GM19438 (cell line): ENCODE results near the gene MYT1.
"Not testable (repeated sequence)": the region's sequence is repeated elsewhere in the genome, so short reads cannot be mapped to it uniquely, and the experiment has no call there.

ENCODE experiments used
- ATAC-seq: cut with Tn5 transposase; IDR thresholded peaks from one replicate; pipeline ENCODE4 v1.9.1; 2021; ENCODE audit warnings: low read depth; ENCODE audit not compliant: unreplicated experiment

MYT1 gene

DNA sequence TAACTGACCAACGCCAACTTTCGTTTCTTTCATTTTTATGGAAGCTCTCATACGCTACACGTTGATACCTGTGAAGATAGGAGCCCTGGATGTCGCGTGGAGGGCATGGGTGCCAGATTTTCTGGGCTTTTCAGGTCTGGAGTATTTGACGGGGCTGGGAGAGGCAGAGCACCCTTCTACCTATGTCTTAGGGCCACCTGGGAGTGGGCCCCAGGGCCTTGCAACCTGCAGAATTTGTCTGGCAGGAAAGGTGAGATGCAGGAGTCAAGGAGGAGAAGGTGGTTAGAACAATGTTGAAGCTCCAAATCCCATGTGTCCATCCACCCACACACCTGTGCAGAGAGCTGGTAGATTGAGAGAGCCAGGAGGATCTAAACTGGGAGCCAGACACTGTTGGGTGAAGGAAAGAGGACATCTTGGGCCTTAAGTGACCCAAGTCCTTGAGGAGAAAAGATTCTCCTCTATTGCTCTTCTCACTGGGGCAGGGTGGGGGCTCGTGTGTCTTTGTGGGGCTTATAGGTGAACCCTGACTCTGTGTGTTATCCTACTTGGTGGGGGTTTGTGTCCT is 63.9 kb downstream of the MYT1 start:
- no peak for ATAC-seq

DNA sequence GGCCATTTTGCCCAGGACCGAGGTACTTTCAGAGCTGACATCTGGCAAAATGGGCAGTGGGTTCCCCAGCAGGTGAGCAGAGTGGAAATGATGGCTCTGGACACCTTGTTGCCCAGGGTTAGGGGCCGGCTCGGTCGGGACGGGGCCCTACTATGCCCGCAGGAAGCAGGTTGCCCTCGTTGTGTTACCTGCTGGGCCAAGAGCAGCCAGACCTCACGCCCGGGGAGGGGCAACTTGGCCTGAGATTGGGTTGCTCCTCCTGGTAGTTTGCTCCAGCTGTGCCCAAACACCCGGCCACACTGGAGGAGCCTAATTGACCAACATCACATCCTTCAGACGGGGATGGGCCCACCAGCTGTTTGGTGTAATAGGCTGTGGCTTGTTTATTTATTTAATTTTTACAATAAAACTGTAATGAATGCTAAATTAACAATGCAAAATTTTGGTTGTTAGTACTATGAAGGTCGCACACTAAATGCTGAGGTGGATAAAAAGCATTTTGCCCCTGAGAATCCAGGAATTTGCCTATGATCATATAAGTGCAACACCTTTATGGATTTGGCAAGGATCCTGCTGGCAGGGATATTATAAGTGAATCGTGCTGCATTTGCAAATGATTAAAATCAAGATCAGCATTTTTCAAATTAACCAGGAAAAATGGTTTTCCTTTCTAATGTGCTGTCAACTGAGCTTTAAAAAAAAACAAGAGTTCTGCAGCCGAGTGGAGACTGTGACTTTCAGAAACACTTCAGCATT is 64.7 kb downstream of the MYT1 start:
- no peak for ATAC-seq

- ATAC-seq: no peak
Observed at GRCh38 chr20:64229507-64230061, 65.3 kb downstream of the MYT1 start.

GRCh38 chr20:64230461-64231145 is 66.4 kb downstream of the MYT1 start:
- no peak for ATAC-seq

- no peak for ATAC-seq
Observed at GRCh38 chr20:64231621-64232550, 67.6 kb downstream of the MYT1 start.

DNA sequence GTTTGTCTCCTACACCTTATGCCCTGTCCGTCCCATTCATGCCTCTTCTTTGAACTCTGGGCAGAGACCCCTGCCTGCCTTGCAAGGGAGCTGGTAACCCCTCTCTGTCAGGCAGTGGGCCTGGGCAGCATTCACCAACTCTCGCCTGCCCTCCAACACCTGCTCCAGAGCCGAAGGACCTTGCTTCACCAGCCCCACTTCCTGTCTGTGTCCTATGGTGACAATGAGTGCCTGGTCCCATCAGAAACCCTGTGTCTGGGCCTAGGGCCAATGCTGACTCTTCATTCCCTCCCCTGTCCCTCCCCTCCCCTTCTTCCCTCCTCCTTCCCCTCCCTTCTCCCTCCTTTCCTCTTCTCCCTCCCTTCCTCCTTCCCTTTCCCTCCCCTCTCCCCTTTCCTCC is 68.5 kb downstream of the MYT1 start:
- ATAC-seq: no peak

DNA sequence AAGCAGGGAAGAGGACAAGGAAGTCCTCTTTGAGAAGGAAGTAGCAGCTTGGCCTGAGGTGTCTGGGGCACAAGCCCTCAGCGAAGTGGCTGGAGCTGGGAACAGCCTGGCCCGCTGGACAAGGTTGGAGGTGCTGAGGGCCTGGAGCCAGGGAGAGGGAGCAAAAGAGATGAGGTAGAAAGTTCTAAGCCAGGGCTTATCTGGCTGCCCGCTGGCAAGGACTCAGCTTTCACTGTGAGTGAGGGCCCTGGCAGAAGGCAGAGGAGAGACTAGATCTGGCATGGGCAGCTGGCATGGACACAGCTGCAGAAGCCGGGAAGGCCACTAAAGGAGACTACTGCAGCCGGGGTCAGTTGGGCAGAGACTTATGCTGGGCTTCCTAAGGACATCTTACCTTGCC is 69.5 kb downstream of the MYT1 start:
- no peak for ATAC-seq

DNA sequence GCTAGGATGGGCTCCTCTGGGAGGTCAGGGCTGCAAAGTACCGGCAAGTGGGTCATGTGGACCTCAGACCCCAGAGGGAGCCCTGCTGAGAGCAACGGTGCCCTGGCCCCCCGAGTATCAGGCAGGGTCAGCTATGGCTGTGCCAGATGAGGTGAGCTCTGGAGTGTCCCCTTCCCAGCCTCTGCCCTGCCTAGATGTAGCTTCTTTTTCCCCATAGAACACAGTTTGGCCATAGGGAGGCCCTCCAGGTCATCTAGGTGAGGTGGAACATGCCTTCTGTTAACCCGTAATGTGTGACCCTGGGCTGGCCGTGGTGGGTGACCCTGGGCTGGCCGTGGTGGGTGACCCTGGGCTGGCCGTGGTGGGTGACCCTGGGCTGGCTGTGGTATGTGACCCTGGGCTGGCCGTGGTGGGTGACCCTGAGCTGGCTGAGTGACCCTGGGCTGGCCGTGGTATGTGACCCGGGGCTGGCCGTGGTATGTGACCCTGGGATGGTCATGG is 70.1 kb downstream of the MYT1 start:
- ATAC-seq: no peak

GRCh38 chr20:64234921-64235565 is 70.8 kb downstream of the MYT1 start:
- not testable (repeated sequence) for ATAC-seq

GRCh38 chr20:64236137-64237088 is 72.2 kb downstream of the MYT1 start:
- ATAC-seq: no peak

DNA sequence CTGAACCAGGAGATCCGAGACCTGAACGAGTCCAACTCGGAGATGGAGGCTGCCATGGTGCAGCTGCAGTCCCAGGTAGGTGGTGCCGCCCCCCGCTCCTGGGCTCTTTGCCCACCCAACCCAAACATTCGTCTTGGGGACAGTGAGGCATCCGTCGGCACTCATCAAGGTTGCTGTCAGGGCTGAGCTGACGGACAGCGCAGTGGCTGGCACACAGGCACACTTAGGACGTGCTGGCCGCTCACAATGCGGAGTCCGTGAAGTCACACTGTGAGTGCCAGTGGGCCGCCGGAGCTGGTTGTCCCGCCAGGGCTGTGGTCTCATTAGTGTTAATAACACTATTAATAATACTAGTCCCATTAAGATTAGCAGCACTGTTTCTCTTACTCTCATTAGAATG is 73.1 kb downstream of the MYT1 start:
- ATAC-seq: no peak

DNA sequence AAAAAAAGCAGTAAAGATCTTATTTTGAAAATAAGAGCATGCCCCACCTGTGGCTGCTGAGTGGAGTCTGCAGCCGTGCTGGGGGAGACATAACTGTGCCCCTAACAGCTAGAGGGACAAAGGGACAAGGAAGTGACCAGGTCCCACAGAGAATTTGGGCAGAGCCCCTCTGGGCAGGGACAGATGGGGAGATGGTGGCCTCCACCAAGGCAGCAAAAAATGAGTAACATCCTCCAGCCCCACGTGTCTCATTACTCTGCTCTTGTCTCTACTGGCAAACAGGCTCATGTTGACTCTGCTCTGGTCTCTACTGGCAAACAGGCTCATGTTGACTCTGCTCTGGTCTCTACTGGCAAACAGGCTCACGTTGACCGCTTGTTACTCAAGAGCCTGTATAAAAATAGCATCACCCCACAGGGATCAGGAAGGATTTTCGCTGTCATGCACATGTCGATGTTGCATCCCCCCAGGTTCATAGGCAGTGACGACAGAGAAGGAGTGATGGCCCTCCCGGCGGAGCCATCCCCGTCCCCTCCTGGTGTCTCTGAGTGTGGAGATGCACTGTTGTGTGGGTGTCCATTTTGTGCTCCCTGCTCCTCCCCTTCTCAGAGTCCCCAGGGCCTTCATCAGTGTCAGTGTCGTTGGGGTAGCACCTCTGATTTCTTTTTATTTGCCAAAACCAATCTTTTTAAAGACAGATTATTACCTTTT is 74.0 kb downstream of the MYT1 start:
- ATAC-seq: no peak

DNA sequence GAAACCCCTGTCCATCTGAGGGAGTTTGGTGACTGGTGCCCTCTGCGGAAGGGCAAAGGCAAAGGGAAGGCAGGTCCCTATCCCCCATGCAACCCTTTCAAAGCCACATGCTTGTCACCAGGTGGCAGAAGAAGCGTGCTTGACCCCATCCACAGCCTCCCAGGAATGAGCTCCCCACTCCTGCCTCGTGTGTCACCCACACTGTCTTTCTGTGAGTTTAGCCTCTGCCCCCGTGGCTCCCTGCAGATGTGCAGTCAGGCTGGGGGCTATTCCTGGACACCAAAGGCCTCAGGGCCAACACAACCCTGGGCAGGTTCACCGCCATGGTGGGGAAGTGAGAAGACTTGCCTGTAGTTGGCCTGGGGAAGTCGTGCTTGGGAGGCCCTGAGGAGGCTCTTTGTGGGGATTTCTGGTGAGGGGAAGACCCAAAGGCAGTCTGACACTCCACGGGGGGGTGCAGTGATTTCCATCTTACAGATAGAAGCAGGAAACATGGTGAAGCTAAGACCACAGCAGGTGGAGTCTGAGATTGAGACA is 74.7 kb downstream of the MYT1 start:
- ATAC-seq: no peak

- ATAC-seq: no peak
Observed at GRCh38 chr20:64239449-64240242, 75.4 kb downstream of the MYT1 start.

GRCh38 chr20:64240243-64241015 is 76.2 kb downstream of the MYT1 start:
- ATAC-seq: no peak

DNA sequence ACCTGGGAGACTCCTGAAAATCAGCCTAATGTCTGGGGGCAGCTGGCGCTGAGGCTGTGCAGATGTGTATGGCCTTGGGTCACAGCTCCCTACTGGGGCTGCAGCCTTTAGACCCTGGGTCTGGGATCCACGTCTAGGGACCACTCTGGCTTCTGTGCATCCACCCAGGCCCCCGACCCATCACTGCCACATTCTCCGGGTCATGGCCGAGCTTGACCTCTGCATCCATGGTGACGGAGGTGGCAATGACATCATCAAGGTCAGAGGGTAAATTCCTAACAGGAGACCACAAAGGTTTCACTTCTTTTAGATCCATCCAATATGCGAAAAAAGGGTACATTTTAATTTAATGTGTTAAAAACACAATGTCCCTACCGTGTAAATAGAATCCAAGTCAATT is 76.8 kb downstream of the MYT1 start:
- no peak for ATAC-seq
